GM12878 (cell line): ENCODE data around the gene CNOT6L.

Experiments used
- ATF3 ChIP-seq: IDR thresholded peaks from 2 replicates; pipeline ENCODE4 v1.6.1; 2011; ENCODE audit warnings: low read depth, mild to moderate bottlenecking, low read length, moderate library complexity, borderline replicate concordance; ENCODE audit errors: extremely low read depth
- CTCF ChIP-seq, 3 experiments: IDR thresholded peaks in 2 of 3; conservative IDR thresholded peaks in 1 of 3; 2 replicates each; pipeline ENCODE4 v1.5.1; 2011; ENCODE audit warnings: low read depth in 3 of 3, low read length in 3 of 3, mild to moderate bottlenecking in 3 of 3, control low read depth in 2 of 3, moderate library complexity in 2 of 3, inconsistent platforms in 1 of 3, mixed read lengths in 1 of 3; ENCODE audit not compliant: control insufficient read depth in 2 of 3, insufficient read depth in 1 of 3; ENCODE audit errors: extremely low read depth in 1 of 3
- NFYB ChIP-seq: IDR thresholded peaks from 2 replicates; pipeline ENCODE4 v1.6.1; 2011; ENCODE audit warnings: low read depth, mild to moderate bottlenecking, low read length, improper control_type of control experiment, moderate library complexity; ENCODE audit not compliant: insufficient read depth
- RFX5 ChIP-seq: IDR thresholded peaks from 2 replicates; pipeline ENCODE4 v1.6.1; 2011; ENCODE audit warnings: low read depth, low read length, improper control_type of control experiment
- TF ChIP-seq, protein P1 (sequence below): IDR thresholded peaks from 2 replicates; pipeline ENCODE4 v1.6.1; 2012; ENCODE audit warnings: low read length, inconsistent platforms

DNA sequence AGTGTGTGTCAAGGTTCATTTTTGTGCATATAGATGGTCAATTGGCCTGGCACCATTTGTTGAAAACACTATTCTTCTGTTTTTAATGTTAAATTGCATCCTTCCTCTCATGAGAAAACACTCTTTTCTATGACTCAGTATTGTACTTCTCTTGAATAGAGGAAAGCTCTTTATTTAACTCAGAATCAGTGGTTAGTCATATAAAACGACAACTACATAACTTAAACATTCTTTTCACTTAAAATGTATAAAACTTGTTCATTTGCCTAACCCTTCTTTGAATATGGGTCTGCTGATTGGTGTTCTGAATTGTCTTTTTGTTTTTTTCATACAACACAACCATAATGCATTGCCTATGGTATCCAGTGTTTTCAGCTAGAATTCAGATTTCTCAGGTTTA is 26.2 kb upstream of the CNOT6L start:
- TF ChIP-seq, protein P1, sequence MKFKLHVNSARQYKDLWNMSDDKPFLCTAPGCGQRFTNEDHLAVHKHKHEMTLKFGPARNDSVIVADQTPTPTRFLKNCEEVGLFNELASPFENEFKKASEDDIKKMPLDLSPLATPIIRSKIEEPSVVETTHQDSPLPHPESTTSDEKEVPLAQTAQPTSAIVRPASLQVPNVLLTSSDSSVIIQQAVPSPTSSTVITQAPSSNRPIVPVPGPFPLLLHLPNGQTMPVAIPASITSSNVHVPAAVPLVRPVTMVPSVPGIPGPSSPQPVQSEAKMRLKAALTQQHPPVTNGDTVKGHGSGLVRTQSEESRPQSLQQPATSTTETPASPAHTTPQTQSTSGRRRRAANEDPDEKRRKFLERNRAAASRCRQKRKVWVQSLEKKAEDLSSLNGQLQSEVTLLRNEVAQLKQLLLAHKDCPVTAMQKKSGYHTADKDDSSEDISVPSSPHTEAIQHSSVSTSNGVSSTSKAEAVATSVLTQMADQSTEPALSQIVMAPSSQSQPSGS: no peak
- no peak for TF ChIP-seq CTCF (IDR thresholded peaks at IDR 0.05 in 2 of 3, conservative IDR thresholded peaks at IDR 0.05 in 1 of 3; ENCODE audit: control insufficient read depth in 2 of 3, extremely low read depth in 1 of 3, insufficient read depth in 1 of 3, low read depth in 3 of 3, low read length in 3 of 3)
- no peak for TF ChIP-seq NFYB
- TF ChIP-seq RFX5: no peak
- no peak for TF ChIP-seq ATF3
